ENCODE data around the gene THBS4.

- TF ChIP-seq ZNF639 (tag by site-specific recombination; IDR thresholded peaks at IDR 0.05) (no peak), CTCF (tag by site-specific recombination; IDR thresholded peaks at IDR 0.05) (no peak), ZNF140 (tag by site-specific recombination; IDR thresholded peaks at IDR 0.05) (no peak), YY1 (tag by site-specific recombination; IDR thresholded peaks at IDR 0.05) (no peak), ZNF350 (tag by site-specific recombination; IDR thresholded peaks at IDR 0.05) (no peak), TCF7L2 (IDR thresholded peaks at IDR 0.05; ENCODE audit: borderline replicate concordance, low read depth, low read length) (no peak), ZNF184 (tag by site-specific recombination; IDR thresholded peaks at IDR 0.05) (no peak), GLI4 (tag by site-specific recombination; IDR thresholded peaks at IDR 0.05) (no peak), ZNF510 (tag by site-specific recombination; IDR thresholded peaks at IDR 0.05; ENCODE audit: insufficient replicate concordance) (no peak), ZNF2 (tag by site-specific recombination; IDR thresholded peaks at IDR 0.05) (no peak), ZNF624 (tag by site-specific recombination; IDR thresholded peaks at IDR 0.05) (no peak), ZNF174 (tag by site-specific recombination; IDR thresholded peaks at IDR 0.05) (no peak), ZNF274 (IDR thresholded peaks at IDR 0.05; ENCODE audit: low read length) (no peak), ZNF274 (tag by site-specific recombination; IDR thresholded peaks at IDR 0.05; ENCODE audit: borderline replicate concordance) (no peak), ZNF155 (tag by site-specific recombination; IDR thresholded peaks at IDR 0.05) (no peak)
Measured at GRCh38 chr5:80010754-80011392, 24.3 kb upstream of the THBS4 start.

Data from HEK293 (cell line).